ENCODE measurements around the gene MRPS27.

DNA sequence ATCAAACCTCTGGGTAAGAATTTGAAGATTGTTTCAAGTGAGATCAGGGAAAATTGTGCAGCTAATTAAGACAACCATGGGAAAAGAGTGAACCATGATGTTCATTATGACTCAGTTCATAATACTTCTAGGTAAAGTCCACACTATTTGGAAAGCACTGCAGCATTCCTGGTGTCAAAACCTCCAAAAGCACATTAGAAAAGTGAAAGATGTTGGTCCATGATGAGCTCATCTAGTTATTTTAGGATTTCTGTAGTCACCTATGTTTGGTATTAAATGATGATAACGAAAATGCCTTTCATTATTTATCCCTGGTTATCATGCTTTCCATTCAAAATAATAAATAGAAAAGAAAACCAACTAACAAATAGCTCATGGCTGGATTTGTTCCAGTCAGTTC lies 49.3 kb upstream of the MRPS27 start:
- TF ChIP-seq, protein P1, sequence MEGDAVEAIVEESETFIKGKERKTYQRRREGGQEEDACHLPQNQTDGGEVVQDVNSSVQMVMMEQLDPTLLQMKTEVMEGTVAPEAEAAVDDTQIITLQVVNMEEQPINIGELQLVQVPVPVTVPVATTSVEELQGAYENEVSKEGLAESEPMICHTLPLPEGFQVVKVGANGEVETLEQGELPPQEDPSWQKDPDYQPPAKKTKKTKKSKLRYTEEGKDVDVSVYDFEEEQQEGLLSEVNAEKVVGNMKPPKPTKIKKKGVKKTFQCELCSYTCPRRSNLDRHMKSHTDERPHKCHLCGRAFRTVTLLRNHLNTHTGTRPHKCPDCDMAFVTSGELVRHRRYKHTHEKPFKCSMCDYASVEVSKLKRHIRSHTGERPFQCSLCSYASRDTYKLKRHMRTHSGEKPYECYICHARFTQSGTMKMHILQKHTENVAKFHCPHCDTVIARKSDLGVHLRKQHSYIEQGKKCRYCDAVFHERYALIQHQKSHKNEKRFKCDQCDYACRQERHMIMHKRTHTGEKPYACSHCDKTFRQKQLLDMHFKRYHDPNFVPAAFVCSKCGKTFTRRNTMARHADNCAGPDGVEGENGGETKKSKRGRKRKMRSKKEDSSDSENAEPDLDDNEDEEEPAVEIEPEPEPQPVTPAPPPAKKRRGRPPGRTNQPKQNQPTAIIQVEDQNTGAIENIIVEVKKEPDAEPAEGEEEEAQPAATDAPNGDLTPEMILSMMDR (IDR thresholded peaks at IDR 0.05) = no peak
- TF ChIP-seq POLR2A (IDR thresholded peaks at IDR 0.05) = no peak
